ENCODE measurements around the gene TXNDC12.

DNA sequence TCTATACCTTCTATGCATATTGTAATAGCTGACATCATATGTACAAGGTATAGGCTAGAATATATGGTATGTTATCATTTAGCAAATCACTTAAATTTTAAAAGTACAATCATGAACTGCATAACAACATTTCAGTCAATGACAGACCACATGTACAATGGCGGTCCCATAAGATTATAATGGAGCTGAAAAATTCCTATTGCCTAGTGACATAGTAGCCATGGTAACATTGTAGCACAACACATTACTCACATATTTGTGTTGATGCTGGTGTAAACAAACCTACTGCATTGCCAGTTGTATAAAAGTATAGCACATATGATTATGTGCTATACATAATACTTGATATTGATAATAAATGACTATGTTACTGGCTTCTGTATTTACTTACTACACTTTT is 73.4 kb downstream of the TXNDC12 start:
- TF ChIP-seq, protein P1, sequence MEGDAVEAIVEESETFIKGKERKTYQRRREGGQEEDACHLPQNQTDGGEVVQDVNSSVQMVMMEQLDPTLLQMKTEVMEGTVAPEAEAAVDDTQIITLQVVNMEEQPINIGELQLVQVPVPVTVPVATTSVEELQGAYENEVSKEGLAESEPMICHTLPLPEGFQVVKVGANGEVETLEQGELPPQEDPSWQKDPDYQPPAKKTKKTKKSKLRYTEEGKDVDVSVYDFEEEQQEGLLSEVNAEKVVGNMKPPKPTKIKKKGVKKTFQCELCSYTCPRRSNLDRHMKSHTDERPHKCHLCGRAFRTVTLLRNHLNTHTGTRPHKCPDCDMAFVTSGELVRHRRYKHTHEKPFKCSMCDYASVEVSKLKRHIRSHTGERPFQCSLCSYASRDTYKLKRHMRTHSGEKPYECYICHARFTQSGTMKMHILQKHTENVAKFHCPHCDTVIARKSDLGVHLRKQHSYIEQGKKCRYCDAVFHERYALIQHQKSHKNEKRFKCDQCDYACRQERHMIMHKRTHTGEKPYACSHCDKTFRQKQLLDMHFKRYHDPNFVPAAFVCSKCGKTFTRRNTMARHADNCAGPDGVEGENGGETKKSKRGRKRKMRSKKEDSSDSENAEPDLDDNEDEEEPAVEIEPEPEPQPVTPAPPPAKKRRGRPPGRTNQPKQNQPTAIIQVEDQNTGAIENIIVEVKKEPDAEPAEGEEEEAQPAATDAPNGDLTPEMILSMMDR (IDR thresholded peaks at IDR 0.05) = no peak
- TF ChIP-seq EZH2phosphoT487 (IDR thresholded peaks at IDR 0.05) = no peak
- no peak for TF ChIP-seq EZH2 (IDR thresholded peaks at IDR 0.05)

Data from neural progenitor cell (in vitro differentiated cells).